CD4-positive, alpha-beta T cell treated with Interleukin-15 for 1 hour (primary cell): Measurements from ENCODE around the gene NT5DC3.

ENCODE experiments used
- DNase-seq: peaks from one replicate; pipeline ENCODE4 v3.0.0-alpha.2; 2020

NT5DC3 gene

GRCh38 chr12:103807561-103808238 is 33.3 kb downstream of the NT5DC3 start:
- no peak for DNase-seq

DNA sequence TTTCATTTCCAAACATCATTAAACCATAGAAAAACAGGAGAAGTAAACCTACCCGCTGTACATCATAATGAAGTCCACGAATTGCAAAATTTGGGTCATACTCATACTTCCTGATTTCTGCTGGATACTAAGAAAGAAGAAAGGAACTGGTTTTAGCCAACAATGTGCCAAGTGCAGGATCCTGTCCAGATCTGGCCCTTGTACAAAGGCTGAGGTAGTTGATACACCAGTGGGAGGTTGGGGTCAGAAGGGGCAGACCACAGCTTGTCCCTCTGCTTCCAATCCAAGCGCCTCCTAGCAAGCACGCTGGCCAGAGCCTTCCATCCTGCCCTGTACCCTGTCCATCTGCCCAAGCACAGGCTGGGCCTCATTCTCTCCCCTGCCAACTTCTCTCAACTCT is 34.2 kb downstream of the NT5DC3 start:
- no peak for DNase-seq

GRCh38 chr12:103805655-103806360 is 35.2 kb downstream of the NT5DC3 start:
- no peak for DNase-seq

- no peak for DNase-seq
Measured at GRCh38 chr12:103803847-103804246, 37.2 kb downstream of the NT5DC3 start.

GRCh38 chr12:103802586-103802886 is 38.5 kb downstream of the NT5DC3 start:
- no peak for DNase-seq

GRCh38 chr12:103801709-103802585 is 39.1 kb downstream of the NT5DC3 start:
- no peak for DNase-seq

- no peak for DNase-seq
Measured at GRCh38 chr12:103799857-103800771, 40.9 kb downstream of the NT5DC3 start.

- no peak for DNase-seq
Measured at GRCh38 chr12:103799504-103799856, 41.6 kb downstream of the NT5DC3 start.

DNA sequence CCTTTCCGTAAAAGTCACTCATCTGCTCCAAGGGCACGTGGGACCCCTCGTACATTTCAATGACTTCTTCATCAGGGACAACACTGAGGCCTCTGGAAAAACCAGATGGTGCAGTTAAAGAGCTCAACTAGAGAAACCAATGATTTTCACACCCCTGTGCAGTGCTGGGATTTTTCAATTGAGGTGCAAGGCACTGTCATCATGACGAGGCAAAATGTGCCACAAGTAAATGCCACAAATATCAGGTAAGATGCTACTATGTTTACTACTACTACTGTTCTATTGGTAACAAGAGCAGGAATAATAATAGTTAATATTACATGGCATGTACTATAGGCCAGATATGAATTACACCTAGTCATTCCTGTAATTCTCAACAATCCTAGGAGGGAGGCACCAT is 42.4 kb downstream of the NT5DC3 start:
- no peak for DNase-seq

DNA sequence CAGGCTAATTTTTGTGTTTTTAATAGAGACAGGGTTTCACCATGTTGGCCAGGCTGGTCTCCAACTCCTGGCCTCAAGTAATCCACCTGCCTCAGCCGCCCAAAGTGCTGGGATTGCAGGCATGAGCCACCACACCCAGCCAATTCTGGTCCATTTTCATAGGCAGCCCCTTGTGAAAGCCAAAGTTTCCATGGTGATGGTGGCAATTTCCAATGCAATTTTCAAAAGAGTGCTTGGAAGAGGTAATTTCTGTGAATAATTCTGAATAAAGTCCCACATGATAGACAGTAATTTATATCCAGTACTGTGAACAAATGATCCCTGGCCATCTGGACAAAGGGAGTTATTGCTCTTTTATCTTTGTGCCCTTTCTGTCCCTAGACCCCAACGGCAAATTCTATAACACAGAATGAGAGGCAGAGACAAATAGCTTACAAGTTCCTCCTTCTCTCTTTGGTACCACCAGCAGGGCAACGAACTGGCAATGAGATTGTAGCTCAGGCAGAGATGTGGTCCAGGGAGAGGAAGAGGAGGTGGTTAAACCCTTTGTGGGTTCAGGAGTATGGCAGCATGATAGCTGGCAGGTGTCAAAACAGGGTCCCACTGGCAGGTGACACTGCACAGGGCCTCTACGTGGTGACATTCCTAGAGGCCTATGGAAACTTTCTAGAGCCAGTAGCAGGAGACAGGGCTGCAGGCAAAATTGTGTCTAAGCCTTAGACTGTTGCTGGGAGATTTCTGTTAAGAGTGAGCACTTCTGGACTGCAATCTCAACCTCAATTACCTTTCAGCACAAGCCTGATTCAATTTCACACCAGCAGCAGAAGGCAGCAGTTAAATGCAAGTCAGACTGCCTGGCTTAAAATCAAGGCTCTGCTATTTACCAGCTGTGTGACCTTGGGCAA is 46.5 kb downstream of the NT5DC3 start:
- DNase-seq: no peak

DNA sequence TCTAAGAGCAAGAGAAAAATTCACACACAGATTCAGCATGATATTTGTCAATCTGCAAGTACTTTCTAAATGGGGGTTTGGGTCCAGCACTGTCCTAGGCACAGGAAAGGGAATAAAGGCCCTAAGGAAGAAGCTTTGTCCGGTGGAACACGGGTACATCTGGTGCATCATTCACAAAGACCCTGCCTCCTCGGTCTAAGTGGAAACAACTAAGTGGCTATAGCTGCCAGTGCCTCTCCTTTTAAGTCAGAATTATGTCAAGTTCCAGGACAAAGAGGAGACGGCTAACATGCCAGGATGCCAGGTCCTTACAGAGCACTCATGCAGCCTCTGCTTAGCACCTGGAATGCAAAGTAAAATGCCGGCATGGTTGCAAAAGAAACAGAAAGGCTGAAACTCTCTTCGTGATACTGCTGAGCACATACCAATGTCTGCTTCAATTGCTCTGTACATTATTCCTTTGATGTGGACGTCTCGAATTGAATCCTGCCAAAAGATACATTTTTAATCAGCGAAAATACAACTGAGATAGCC is 47.5 kb downstream of the NT5DC3 start:
- no peak for DNase-seq

- no peak for DNase-seq
Measured at GRCh38 chr12:103793046-103793445, 48.0 kb downstream of the NT5DC3 start.

DNA sequence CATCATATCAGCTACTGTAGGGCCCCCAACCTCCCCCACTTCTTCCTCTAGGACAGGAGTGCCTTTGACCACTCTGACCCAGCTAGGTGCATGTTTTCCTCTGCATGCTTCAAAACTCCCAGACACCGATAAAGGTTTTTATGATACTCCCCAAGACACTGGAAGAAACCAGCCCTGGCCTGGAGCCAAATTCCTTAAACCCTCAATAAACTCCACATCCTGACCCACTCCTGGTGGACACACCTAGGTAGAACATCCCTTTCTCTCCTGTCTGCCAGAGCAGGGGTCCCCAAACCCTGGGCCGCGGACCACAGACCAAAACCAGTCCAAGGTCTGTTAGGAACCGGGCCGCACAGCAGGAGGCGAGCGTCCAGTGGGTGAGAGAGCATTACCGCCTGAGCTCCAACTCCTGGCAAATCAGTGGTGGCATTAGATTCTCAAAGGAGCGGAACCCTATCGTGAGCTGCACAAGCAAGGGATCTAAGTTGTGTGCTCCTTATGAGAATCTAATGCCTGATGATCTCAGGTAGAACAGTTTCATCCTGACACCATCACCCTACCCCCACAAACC is 49.6 kb downstream of the NT5DC3 start:
- no peak for DNase-seq

DNA sequence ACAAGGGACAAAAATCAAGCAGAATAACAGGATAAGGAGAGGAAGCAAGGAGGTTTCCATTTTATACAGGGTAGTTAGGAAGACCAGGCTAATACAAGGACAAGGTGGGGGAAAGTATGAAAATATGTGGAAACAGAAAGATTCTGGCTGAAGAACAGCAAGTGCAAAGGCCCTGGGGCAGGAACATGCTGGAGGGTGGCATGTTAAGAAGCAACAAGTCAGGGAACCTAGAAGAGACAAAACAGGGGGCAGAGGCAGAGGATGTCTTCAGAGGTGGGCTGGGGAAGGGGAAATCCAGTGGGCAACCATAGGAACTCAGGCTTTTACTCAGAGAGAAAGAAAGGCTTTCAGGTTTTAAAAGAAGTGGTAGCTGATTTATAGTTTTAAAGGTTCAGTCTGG is 54.8 kb downstream of the NT5DC3 start:
- DNase-seq: no peak

GRCh38 chr12:103785243-103786031 is 55.6 kb downstream of the NT5DC3 start:
- no peak for DNase-seq

- no peak for DNase-seq
Measured at GRCh38 chr12:103783744-103784664, 57.0 kb downstream of the NT5DC3 start.

- no peak for DNase-seq
Measured at GRCh38 chr12:103782399-103782798, 58.6 kb downstream of the NT5DC3 start.

- DNase-seq: no peak
Measured at GRCh38 chr12:103780992-103781391, 60.0 kb downstream of the NT5DC3 start.

DNA sequence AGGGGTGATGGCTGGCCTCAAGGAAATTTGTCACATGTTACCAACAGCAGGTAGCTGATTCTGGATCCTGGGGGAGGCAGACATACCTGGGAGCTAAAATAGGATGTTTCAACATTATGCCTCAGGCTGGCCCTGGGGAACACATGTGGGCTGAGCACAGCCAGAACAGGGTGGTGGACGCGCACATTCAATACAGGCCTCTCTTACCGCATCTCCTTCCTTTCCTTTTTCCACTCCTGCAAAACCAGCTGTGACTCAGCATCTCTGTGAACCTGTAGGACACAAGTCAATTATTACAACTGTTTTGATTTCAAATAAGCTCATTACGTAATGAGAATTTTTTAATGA is 61.0 kb downstream of the NT5DC3 start:
- no peak for DNase-seq
